Ishikawa (cell line): Measurements from ENCODE around the gene RFWD3.

Source experiments
- CREB1 ChIP-seq: IDR thresholded peaks from 2 replicates; pipeline ENCODE4 v1.6.1; 2012; ENCODE audit warnings: low read depth
- EP300 ChIP-seq: IDR thresholded peaks from 2 replicates; pipeline ENCODE4 v1.6.1; 2012; ENCODE audit warnings: borderline replicate concordance
- FOXM1 ChIP-seq: IDR thresholded peaks from 2 replicates; pipeline ENCODE4 v1.6.1; 2012; ENCODE audit warnings: low read depth, borderline replicate concordance
- NFIC ChIP-seq: IDR thresholded peaks from 2 replicates; pipeline ENCODE4 v1.6.1; 2012
- TEAD4 ChIP-seq: IDR thresholded peaks from 2 replicates; pipeline ENCODE4 v1.6.1; 2012

DNA sequence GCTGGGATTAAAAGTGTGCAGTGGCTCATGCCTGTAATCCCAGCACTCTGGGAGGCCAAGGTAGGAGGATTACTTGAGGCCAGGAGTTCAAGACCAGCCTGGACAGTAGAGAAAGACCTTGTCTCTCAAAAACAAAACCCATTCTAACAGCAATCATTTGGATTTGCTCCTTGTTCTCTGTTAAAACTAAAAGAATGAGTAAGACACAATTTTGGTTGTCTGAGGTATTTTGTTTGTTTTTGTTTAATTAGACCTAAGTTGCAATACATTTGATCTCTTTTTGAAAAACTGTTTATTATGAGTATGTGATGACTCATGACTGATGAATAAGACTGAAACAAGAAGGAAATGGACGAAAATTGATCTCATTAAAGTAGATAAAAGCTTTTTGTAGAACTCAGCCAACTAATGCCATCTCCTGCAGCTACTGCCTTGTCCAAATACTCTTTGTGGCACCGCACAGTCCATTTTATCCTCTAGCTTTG, 88.8 kb downstream of the RFWD3 start:
- TF ChIP-seq FOXM1 (no peak), EP300 (no peak), TEAD4 (no peak), NFIC (no peak), CREB1 (no peak)
